Femur (tissue), 1 donor: ENCODE measurements around the gene KRT80.
"Not testable (repeated sequence)": the region's sequence is repeated elsewhere in the genome, so short reads cannot be mapped to it uniquely, and the experiment has no call there.

Experiments
- DNase-seq: peaks from one replicate; pipeline ENCODE4 v3.0.0-alpha.2; 2017

KRT80 gene

DNA sequence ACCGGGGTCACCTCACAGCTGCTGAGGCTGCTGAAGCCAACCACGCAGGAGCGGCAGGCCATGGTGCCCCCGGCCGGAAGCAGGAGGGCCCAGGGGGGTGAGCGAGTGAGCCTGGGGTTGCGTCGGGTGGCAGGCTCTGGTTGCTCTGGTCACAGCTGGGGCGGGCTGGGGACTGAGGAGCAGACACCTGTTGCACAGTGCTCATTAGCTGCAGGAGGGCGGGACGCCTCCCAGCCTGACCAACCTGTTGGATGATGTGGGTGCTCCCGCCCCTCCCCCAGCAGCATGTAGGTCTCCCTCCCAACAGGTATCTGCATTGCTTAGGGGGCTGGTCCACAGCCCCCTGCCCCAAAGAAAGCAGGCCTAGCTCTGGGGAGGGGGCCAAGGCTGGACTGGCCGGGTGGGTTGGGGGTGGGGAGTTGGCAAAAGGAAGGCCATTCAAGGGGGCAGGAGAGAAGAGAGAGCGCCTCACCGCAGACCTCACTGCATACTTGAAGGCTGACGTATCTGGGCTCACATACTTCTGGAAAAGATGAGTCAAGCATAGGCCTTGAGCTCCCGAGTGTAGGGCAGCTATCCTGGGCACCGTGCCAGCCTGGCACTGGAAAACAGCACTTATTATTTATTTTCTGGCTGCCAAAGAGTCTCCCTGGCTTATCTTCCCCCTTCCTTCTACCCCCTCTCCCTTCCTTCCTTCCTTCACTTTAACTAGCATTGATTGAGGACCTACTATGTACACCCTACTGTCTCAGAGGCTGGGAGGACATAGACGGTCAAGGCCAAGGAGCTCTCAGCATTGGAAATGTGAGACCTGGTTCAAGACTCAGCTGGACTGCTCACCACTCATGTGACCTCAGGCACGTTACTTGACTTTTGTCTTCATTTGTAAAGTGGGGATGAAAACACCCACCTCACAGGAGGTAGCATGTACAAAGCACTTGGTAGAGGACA is at the start of gene KRT80:
KRT80 (minus strand) TSS at position 174 of the 951 bp plus-strand sequence; CDS start at position 62, 112 bp downstream.
- DNase-seq: peak; percentile 90

DNA sequence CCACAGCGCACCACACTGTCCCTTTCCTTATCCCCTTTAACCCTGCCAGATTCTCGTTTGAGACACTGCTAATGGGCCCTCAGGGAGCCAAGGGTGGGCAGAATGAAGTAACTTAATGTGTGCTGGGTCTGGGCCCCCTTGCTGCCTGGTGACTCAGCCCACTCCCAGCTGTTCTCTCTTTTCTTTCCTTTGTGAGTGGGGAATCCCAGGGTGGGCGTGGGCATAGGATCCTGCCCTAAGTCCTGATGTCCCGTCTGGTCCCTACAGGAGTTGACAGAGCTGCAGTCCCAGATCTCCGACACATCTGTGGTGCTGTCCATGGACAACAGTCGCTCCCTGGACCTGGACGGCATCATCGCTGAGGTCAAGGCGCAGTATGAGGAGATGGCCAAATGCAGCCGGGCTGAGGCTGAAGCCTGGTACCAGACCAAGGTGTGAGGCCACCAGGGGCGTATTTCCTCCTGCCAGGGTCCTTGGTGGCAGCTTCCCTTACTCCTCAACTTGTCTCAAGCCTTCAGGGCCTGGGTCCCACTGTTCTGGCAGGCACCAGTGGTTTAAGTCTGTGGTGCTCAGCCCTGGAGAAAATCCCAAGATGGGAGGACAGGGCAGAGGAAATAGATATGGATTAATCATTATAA is 49.5 kb upstream of the KRT80 start:
- no peak for DNase-seq

GRCh38 chr12:52240247-52240646 is 48.4 kb upstream of the KRT80 start:
- not testable (repeated sequence) for DNase-seq

DNA sequence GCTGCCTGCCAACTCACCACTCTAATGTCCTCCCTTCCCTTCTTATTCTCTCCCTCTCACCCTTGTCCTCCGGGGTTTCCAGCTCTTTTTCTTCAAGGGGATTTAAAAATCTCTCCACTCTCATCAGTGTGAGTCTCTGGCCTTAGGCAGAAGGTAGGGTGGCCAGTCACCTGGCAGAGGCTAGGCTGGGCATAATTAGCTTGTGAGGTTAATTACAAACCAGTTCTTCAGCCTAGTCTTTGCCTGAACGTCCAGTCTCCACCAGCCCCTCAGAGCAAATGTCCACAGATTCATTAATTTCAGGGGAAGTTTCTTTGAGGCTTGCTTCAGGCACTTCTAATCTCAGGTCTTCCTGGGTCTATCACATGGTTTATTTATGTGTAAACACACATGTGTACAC is 48.0 kb upstream of the KRT80 start:
- DNase-seq: no peak

DNA sequence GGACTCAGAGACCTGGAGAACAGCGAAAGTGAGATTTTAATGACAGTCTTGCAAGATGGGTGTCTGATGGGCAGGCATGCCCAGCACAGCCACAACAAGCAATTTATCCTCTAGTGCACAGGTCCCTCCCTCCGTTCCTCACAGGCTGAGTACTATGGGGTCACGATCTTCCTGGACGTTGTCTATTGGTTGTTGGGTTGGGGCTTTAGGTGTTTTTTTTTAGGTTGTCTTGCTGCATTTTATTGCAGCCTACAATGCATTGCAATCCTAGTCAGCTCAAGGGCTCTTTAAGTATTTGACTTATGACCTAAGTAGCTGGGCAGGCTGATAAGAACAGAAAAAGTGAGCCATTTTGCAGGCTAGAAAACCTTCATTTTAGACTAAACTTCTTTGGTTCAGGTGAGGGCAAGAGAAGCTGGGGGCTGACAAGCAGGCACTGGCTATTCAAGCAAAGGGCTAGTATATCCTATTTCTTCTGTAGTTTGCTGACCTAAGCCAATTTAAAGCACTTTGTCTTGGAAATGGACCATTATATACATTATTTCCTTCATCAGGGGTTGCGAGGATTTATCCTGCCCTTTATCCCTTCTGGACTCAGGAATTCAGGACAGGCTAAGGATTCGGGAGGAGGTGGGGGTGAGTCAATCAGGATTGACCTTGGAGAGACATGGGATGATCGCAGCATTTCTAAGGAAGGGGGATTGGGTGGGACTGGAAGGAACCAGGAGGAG is 47.3 kb upstream of the KRT80 start:
- DNase-seq: no peak

DNA sequence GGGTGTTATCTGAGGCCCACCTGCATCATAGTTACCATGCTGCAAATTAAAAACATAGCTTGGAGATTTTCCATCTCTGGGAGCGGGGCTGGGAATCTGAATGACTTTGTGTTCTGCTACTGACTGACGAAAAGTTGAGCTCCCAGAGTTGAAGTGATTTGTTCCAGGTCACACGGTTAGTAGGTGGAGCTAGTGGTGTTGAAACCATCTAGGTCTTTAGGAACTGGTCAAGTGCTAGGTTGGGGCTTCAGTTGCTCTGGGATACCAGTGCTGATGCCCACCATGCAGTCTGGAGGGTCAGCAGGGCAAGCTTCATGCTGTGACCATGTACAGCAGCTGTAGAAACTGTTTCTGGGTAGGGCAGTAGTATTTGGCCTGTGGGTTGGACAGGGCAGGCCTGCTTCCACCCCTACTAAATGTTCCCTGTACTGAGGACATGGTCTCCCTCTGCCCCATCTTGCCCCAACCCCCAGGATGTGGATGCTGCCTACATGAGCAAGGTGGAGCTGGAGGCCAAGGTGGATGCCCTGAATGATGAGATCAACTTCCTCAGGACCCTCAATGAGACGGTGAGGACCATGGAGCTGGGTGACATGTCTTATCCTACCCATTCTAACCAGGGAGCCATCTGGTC is 46.5 kb upstream of the KRT80 start:
- DNase-seq: no peak

- no peak for DNase-seq
Observed at GRCh38 chr12:52236386-52237050, 44.7 kb upstream of the KRT80 start.

- DNase-seq: no peak
Observed at GRCh38 chr12:52235822-52236361, 44.1 kb upstream of the KRT80 start.

DNA sequence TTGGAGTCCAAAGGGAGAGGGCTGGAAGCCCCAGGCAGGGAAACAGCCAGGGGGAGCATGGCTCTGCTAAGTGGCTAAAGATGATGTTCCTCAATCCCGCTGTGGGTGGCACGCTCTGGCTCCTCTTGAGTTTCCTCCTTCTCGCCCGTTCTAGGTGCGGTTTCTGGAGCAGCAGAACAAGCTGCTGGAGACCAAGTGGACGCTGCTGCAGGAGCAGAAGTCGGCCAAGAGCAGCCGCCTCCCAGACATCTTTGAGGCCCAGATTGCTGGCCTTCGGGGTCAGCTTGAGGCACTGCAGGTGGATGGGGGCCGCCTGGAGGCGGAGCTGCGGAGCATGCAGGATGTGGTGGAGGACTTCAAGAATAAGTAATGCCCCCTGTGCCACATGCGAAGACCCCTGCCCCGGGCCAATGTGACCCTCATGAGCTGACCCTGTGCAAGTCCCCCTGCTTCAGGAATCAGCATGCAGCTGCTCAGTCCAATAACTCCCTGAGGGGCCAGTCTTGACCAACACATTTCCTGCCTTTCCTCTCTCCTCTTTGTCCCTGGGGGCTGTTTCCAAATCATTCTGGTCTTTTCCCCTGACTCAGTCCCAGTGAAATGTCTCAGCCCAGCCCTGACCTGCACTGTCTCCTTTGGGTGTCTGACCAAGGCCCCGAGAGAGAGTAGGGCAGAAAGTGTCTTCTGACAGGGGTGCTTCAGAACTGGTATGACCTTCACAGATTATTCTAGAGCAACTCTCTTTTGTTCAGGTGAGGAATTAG is 43.4 kb upstream of the KRT80 start:
- no peak for DNase-seq

GRCh38 chr12:52234223-52234810 is 42.5 kb upstream of the KRT80 start:
- no peak for DNase-seq

- no peak for DNase-seq
Observed at GRCh38 chr12:52233462-52234207, 41.8 kb upstream of the KRT80 start.

DNA sequence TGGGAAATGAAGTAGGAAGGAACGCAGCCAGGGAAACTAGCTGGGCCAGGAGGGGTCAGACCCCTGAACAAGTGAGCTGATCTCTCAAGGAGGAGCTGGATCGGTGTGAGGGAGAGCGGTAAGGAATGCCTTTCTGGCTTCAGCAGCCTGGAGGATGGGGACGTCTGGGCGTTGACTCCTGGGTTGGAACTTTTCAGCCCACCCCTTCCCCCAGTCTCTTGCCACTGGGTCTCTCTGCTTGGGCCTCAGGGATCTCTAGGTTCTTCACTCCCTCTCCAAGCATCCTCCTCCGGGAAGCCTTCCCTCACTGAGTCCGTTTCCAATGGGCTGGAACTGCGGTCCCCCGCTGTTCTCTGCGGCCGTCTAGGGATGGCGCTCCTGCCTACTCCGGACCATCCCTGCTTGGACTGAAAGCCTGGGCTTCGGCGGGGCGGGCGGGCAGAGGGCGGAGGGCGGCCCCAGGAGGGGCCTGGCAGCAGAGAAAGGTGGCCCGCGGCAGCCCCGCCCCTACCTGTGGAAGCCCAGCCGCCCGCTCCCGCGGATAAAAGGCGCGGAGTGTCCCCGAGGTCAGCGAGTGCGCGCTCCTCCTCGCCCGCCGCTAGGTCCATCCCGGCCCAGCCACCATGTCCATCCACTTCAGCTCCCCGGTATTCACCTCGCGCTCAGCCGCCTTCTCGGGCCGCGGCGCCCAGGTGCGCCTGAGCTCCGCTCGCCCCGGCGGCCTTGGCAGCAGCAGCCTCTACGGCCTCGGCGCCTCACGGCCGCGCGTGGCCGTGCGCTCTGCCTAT is 41.1 kb upstream of the KRT80 start, which contains the start of gene KRT7:
KRT7 (plus strand) TSS at position 570 of the 788 bp plus-strand sequence; CDS start at position 624, 54 bp downstream.
- DNase-seq: no peak

DNA sequence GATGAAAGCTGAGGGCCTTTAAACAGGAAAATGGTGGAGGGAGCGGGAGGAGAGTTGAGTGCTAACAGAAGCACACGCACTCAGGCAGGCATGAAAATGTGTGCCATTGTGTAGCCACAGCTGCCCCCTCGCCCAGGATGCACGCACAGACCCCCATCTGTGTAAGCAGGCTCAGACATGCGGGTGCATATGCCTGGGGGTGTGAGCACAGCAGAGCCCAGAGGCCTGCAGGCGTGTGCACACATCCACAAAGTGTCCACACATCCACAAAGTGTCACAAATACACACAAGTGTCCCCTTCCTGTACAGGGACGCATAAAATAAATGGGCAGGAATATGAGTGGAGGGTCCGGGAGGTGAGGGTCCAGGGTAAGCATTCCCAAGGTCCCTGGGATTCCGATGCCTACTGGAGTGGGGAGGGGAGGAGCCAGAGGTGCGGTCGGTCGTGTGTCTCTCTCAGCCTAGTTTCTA is 40.4 kb upstream of the KRT80 start:
- DNase-seq: no peak

DNA sequence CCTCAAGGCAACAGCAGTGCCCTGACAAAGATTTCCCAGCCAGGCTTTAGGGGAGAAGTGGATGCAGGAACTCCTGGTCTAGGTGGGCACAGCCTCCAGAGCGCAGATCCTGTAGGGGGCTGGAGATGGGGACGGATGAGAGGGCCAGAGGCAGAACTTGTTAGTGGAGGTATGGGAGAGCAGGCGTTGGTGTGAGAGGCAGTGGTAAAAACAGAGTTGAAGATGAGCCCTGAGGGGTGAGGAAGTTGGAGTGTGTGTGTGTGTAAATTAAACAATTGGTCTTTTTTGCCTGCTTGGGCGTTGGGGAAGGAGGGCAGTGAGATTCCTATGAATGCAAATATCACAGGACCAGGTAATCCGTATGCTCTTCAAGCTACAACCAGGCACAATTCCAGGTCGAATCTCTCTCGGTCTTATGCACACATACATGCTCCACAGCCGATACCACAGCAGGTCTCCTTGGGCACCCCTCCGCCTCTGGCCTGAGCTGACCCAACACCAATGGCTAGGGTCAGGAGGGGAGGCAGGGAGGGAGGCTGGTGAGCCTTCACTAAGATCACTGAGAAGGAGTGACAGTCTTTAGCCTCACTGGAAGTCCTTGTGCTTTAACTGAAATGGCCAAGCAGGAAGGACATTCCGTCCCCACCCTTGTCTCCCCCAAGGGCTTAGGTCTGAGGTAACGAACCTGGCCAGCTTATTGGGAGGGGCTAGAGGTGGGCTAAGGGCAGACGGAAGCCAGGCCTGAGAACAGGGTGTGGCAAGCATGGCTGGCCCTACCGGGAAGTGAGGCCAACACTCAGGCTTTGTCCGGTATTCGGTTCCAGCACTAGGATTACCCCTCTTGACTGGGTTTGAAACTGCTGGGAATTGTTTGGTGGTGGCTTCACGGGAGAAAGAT is 39.7 kb upstream of the KRT80 start:
- DNase-seq: no peak

DNA sequence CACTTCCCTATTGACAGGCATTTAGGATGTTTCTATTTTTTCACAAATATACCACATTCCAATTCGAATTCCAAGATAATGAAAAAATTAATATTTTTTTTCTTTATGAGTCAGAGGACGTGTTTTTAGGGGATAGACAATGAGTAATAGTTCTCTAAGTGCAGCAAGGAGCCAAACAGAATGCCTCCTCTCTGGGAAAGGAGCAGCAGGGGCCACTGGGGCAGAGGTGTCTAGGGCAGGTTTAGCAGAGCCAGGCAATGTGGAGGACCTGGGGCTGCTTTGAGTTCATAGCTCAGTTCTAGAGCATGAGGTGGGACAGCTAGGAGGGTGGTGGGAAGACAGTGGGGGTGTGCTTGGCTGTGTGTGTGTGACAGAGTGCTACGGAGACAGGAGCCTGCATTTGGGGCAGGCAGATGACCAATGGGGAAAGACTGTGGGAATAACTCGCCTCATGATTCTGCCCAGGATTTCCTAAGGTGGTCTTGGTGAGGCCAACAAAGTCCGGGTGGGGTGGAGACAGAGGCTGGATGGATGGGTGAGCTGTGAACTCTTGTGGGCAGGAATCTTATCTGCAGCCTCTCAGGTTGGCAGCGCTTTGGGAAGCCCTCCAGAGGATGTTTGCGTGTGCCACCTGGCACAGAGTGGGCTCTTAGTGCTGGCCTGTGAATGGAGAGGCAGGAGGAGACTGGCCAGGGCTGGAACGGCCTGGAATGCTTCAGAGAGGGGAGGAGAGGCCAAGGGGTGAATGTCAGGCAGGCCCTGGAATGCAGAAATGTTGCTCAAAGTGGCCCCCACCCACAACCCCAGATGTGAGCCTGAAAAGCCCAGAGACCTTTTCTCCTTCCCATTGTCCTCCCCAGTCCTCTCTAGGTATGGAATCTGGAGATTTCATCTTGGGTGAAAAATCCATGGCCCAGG is 38.8 kb upstream of the KRT80 start:
- no peak for DNase-seq

GRCh38 chr12:52229836-52230343 is 38.1 kb upstream of the KRT80 start:
- DNase-seq: no peak
